Common myeloid progenitor, CD34-positive (primary cell): ENCODE data around the gene CDK9.

Source experiments
- CTCF ChIA-PET: fragments of 350-600 bp; sonication (Branson Sonifier 250); formaldehyde crosslinking; loops from one replicate; lab custom pipeline; 2021; ENCODE audit warnings: antibody characterized with exemption; lab: Charles Lee
- POLR2A ChIA-PET: fragments of 350-600 bp; sonication (Branson Sonifier 250); formaldehyde crosslinking; loops from one replicate; lab custom pipeline; 2021; ENCODE audit warnings: antibody characterized with exemption; lab: Charles Lee
- DNase-seq, 3 donors: peaks; one replicate each; pipeline versions ENCODE4 v3.0.0 to v3.0.0-alpha.2; 2013
- H3K27ac ChIP-seq, 2 experiments: 1 replicate in 1 of 2; 2 replicates in 1 of 2; pipeline ENCODE4 v1.7.0; 2013; ENCODE audit warnings: inconsistent platforms in 2 of 2, low read length in 2 of 2, mild to moderate bottlenecking in 2 of 2, low read depth in 1 of 2, moderate library complexity in 1 of 2; ENCODE audit not compliant: severe bottlenecking in 2 of 2, insufficient read depth in 1 of 2, poor library complexity in 1 of 2
- H3K27me3 ChIP-seq, 5 experiments: replicated peaks in 2 of 5; 1 replicate in 3 of 5; 2 replicates in 2 of 5; pipeline versions ENCODE4 v1.6.1 to v1.7.0; 2013; ENCODE audit warnings: low read length in 4 of 5, mild to moderate bottlenecking in 2 of 5, moderate library complexity in 2 of 5, inconsistent platforms in 1 of 5; ENCODE audit not compliant: insufficient read depth in 5 of 5, control insufficient read depth in 4 of 5
- H3K36me3 ChIP-seq, 4 experiments: 1 replicate in 2 of 4; 2 replicates in 2 of 4; pipeline versions ENCODE4 v1.6.1 to v1.7.0; 2013; ENCODE audit warnings: low read length in 3 of 4, control low read depth in 1 of 4, mild to moderate bottlenecking in 1 of 4; ENCODE audit not compliant: control insufficient read depth in 4 of 4, insufficient read depth in 4 of 4
- H3K4me1 ChIP-seq, 4 experiments: 1 replicate in 3 of 4; 2 replicates in 1 of 4; pipeline versions ENCODE4 v1.6.1 to v1.7.1; 2013; ENCODE audit warnings: low read length in 3 of 4, mild to moderate bottlenecking in 3 of 4, control low read depth in 1 of 4, inconsistent platforms in 1 of 4, moderate library complexity in 1 of 4; ENCODE audit not compliant: control insufficient read depth in 4 of 4, insufficient read depth in 4 of 4; ENCODE audit errors: control extremely low read depth in 1 of 4
- H3K4me3 ChIP-seq, 7 experiments: 1 replicate in 4 of 7; 2 replicates in 3 of 7; pipeline versions ENCODE4 v1.5.1 to v1.7.0; 2013; ENCODE audit warnings: mild to moderate bottlenecking in 7 of 7, low read length in 6 of 7, moderate library complexity in 6 of 7, inconsistent platforms in 2 of 7, low read depth in 2 of 7, control low read depth in 1 of 7; ENCODE audit not compliant: insufficient read depth in 4 of 7, control insufficient read depth in 1 of 7; ENCODE audit errors: extremely low read depth in 1 of 7
- H3K9me3 ChIP-seq, 5 experiments: 1 replicate in 4 of 5; 2 replicates in 1 of 5; pipeline versions ENCODE4 v1.6.1 to v1.7.1; 2013; ENCODE audit warnings: low read length in 4 of 5, mild to moderate bottlenecking in 2 of 5, inconsistent platforms in 1 of 5, low read depth in 1 of 5, moderate library complexity in 1 of 5; ENCODE audit not compliant: control insufficient read depth in 4 of 5, insufficient read depth in 2 of 5; ENCODE audit errors: control extremely low read depth in 1 of 5
- WGBS: methylation state at CpG from one replicate; pipeline ENCODE4 v1.1.5; 2013; ENCODE audit not compliant: insufficient coverage; 5-methylcytosine and 5-hydroxymethylcytosine counted together

CDK9 gene

GRCh38 chr9:127785023-127785932 lies 556 bp upstream of the CDK9 start:
- H3K4me3 ChIP-seq = peak overlapping the region; percentile 59 to 94 (median 85)
- H3K9me3 ChIP-seq = no peaks in the 10 kb centered on the region
- CTCF ChIA-PET = interaction anchor here (0.7 to 12.9 kb wide), 16 partner anchors 10 to 137 kb away, joined by 3 to 244 read pairs (median 7); partner anchors contain the start of genes ENG and TOR2A
- peak; percentile 89 to 94 (median 92) for DNase-seq
- H3K36me3 ChIP-seq = peaks cover 10 to 36% (median 28%) of the 10 kb centered on the region in 4 experiments
- peak overlapping the region in 1 of 2 experiments; percentile 89 for H3K27ac ChIP-seq
- H3K4me1 ChIP-seq = peaks cover 23 to 69% (median 62%) of the 10 kb centered on the region in 4 experiments
- H3K27me3 ChIP-seq = no peaks in the 10 kb centered on the region
- under 1% methylated on average over 48 of the region's 123 CpGs for WGBS
- POLR2A ChIA-PET = interaction anchor here (0.6 to 3.6 kb wide), 16 partner anchors 9 to 136 kb away, joined by 3 to 40 read pairs (median 4); partner anchors contain the start of gene TOR2A

GRCh38 chr9:127786773-127787104 lies 905 bp downstream of the CDK9 start:
- Histone ChIP-seq H3K27ac (peak overlapping the region; percentile 15 to 86), H3K27me3 (no peaks in the 10 kb centered on the region), H3K4me3 (peak overlapping the region; percentile 73 to 94 (median 85)), H3K9me3 (no peaks in the 10 kb centered on the region), H3K4me1 (peaks cover 17 to 55% (median 48%) of the 10 kb centered on the region in 4 experiments), H3K36me3 (peaks cover 10 to 48% (median 38%) of the 10 kb centered on the region in 4 experiments)
- POLR2A ChIA-PET = interaction anchor here (0.8 to 1.6 kb wide), 2 partner anchors 11 to 16 kb away, joined by 3 to 13 read pairs; no protein-coding TSS in a partner anchor
- peak in 2 of 3 donors; percentile 45 to 51 for DNase-seq
- CTCF ChIA-PET = interaction anchor here (0.8 to 12.9 kb wide), 20 partner anchors 8 to 143 kb away, joined by 3 to 244 read pairs (median 4); partner anchors contain the start of genes PIP5KL1, SH2D3C and TOR2A
- WGBS = 0% methylated on average over 9 of the region's 12 CpGs

- H3K9me3 ChIP-seq = no peaks in the 10 kb centered on the region
- DNase-seq = no peak
- POLR2A ChIA-PET = interaction anchor here (0.6 kb wide), 3 partner anchors 16 to 254 kb away, joined by 4 to 5 read pairs (median 4); no protein-coding TSS in a partner anchor
- H3K27ac ChIP-seq = peak overlapping the region in 1 of 2 experiments; percentile 19
- no peak overlapping the region for H3K4me3 ChIP-seq
- peaks cover 13 to 60% (median 45%) of the 10 kb centered on the region in 4 experiments for H3K36me3 ChIP-seq
- CTCF ChIA-PET = interaction anchor here (1.0 to 12.9 kb wide), 11 partner anchors 10 to 133 kb away, joined by 3 to 244 read pairs (median 9); partner anchors contain the start of gene TOR2A
- peaks cover 14 to 52% (median 39%) of the 10 kb centered on the region in 4 experiments for H3K4me1 ChIP-seq
- WGBS = 96% methylated on average over 18 of the region's 26 CpGs
- H3K27me3 ChIP-seq = no peaks in the 10 kb centered on the region
Measured at GRCh38 chr9:127788337-127789011, 2.6 kb downstream of the CDK9 start.

GRCh38 chr9:127789179-127789578 lies 3.3 kb downstream of the CDK9 start:
- Histone ChIP-seq H3K36me3 (peaks cover 13 to 66% (median 45%) of the 10 kb centered on the region in 4 experiments), H3K9me3 (no peaks in the 10 kb centered on the region), H3K4me1 (peaks cover 12 to 51% (median 36%) of the 10 kb centered on the region in 4 experiments), H3K4me3 (no peak overlapping the region), H3K27me3 (no peaks in the 10 kb centered on the region), H3K27ac (no peak overlapping the region)
- POLR2A ChIA-PET = no interaction called here
- no peak for DNase-seq
- CTCF ChIA-PET = interaction anchor here (0.9 to 12.9 kb wide), 5 partner anchors 9 to 93 kb away, joined by 3 to 244 read pairs (median 24); no protein-coding TSS in a partner anchor
- WGBS = 94% methylated on average over 22 of the region's 25 CpGs

GRCh38 chr9:127790094-127790855 lies 4.4 kb downstream of the CDK9 start:
- Histone ChIP-seq H3K9me3 (no peaks in the 10 kb centered on the region), H3K4me1 (peaks cover 10 to 54% (median 34%) of the 10 kb centered on the region in 4 experiments), H3K36me3 (peaks cover 13 to 71% (median 50%) of the 10 kb centered on the region in 4 experiments), H3K4me3 (no peak overlapping the region), H3K27me3 (no peaks in the 10 kb centered on the region), H3K27ac (peak overlapping the region in 1 of 2 experiments; percentile 14)
- ChIA-PET CTCF (interaction anchor here (0.6 to 12.9 kb wide), 7 partner anchors 8 to 92 kb away, joined by 3 to 244 read pairs (median 8); partner anchors contain the start of gene FPGS), POLR2A (no interaction called here)
- 93% methylated on average over 4 of the region's 9 CpGs for WGBS
- no peak for DNase-seq

GRCh38 chr9:127791085-127791484 lies 5.3 kb downstream of the CDK9 start:
- Histone ChIP-seq H3K9me3 (no peaks in the 10 kb centered on the region), H3K4me3 (no peak overlapping the region), H3K36me3 (peaks cover 13 to 71% (median 50%) of the 10 kb centered on the region in 4 experiments), H3K27ac (no peak overlapping the region), H3K4me1 (peaks cover 14 to 62% (median 39%) of the 10 kb centered on the region in 4 experiments), H3K27me3 (no peaks in the 10 kb centered on the region)
- ChIA-PET POLR2A (no interaction called here), CTCF (interaction anchor here (1.1 to 2.7 kb wide), 3 partner anchors 74 to 130 kb away, joined by 5 to 14 read pairs (median 11); no protein-coding TSS in a partner anchor)
- WGBS = 100% methylated on average over 2 of the region's 4 CpGs
- DNase-seq = no peak
